Stimulated activated naive B cell treated with anti-CD40 and anti-IgM and Interleukin-4, amounts not matched to agents 10 μg/mL and 1 μg/mL and 100 μg/mL, for 72 hours (primary cell): ENCODE results near the gene MRPL49.
A peak's percentile ranks its signal among the peaks of the same experiment; 100 is the strongest.

Experiments used
- ATAC-seq, 2 donors: fragments of 150-1000 bp; cut with Tn5 transposase; replicated peaks; 2 replicates each; pipeline ENCODE4 v1.10.0; 2021; ENCODE audit warnings: moderate library complexity in 1 of 2
- DNase-seq: peaks from one replicate; pipeline ENCODE4 v3.0.0; 2021
- H3K27ac Mint-ChIP-seq: one replicate; pipeline ENCODE4 v1.8.0; 2022; ENCODE audit warnings: mild to moderate bottlenecking, mixed read lengths
- H3K27me3 Mint-ChIP-seq, 2 donors: one replicate each; pipeline ENCODE4 v1.8.0; 2022; ENCODE audit warnings: mixed read lengths in 2 of 2
- H3K36me3 Mint-ChIP-seq, 2 donors: one replicate each; pipeline ENCODE4 v1.8.0; 2022; ENCODE audit warnings: mixed read lengths in 2 of 2, mild to moderate bottlenecking in 1 of 2
- H3K4me1 Mint-ChIP-seq, 2 donors: one replicate each; pipeline ENCODE4 v1.8.0; 2022; ENCODE audit warnings: mixed read lengths in 2 of 2, mild to moderate bottlenecking in 1 of 2
- H3K4me3 Mint-ChIP-seq, 2 donors: one replicate each; pipeline ENCODE4 v1.8.0; 2022; ENCODE audit warnings: mild to moderate bottlenecking in 2 of 2, mixed read lengths in 2 of 2, moderate library complexity in 1 of 2
- H3K9me3 Mint-ChIP-seq, 2 donors: one replicate each; pipeline ENCODE4 v1.8.0; 2022; ENCODE audit warnings: mixed read lengths in 2 of 2, mild to moderate bottlenecking in 1 of 2

Gene MRPL49

GRCh38 chr11:65131417-65131776 is 9.3 kb downstream of the MRPL49 start:
- ATAC-seq (no peak), DNase-seq (no peak)
- H3K27ac Mint-ChIP-seq, result peak overlapping the region; percentile 92
- no peaks in the 10 kb centered on the region for H3K9me3 Mint-ChIP-seq
- H3K36me3 Mint-ChIP-seq, result peaks cover 57 to 68% of the 10 kb centered on the region in 2 donors
- H3K4me3 Mint-ChIP-seq, result peak overlapping the region; percentile 98
- peaks cover 52 to 85% of the 10 kb centered on the region in 2 donors for H3K4me1 Mint-ChIP-seq
- H3K27me3 Mint-ChIP-seq, result no peaks in the 10 kb centered on the region

GRCh38 chr11:65131895-65132237 is 9.7 kb downstream of the MRPL49 start:
- no peak for DNase-seq
- H3K4me3 Mint-ChIP-seq, result peak overlapping the region; percentile 98

GRCh38 chr11:65132238-65132987 is 10.3 kb downstream of the MRPL49 start:
- peaks cover 50 to 81% of the 10 kb centered on the region in 2 donors for H3K4me1 Mint-ChIP-seq
- peak; percentile 45 to 52 for ATAC-seq
- DNase-seq, result peak; percentile 54
- H3K27me3 Mint-ChIP-seq, result no peaks in the 10 kb centered on the region
- peak overlapping the region; percentile 100 for H3K27ac Mint-ChIP-seq
- peaks cover 50 to 62% of the 10 kb centered on the region in 2 donors for H3K36me3 Mint-ChIP-seq
- H3K9me3 Mint-ChIP-seq, result no peaks in the 10 kb centered on the region
- H3K4me3 Mint-ChIP-seq, result peak overlapping the region; percentile 98

More at GRCh38 chr11:65131895-65132237, 9.7 kb downstream of the MRPL49 start:
- Mint-ChIP-seq H3K9me3 (no peaks in the 10 kb centered on the region), H3K4me1 (peaks cover 51 to 85% of the 10 kb centered on the region in 2 donors), H3K27me3 (no peaks in the 10 kb centered on the region), H3K36me3 (peaks cover 54 to 67% of the 10 kb centered on the region in 2 donors), H3K27ac (peak overlapping the region; percentile 100)
- ATAC-seq, result no peak

GRCh38 chr11:65132988-65133700 is 11.0 kb downstream of the MRPL49 start:
- Mint-ChIP-seq H3K9me3 (no peaks in the 10 kb centered on the region), H3K4me1 (peaks cover 49 to 81% of the 10 kb centered on the region in 2 donors), H3K27me3 (no peaks in the 10 kb centered on the region), H3K36me3 (peaks cover 48 to 60% of the 10 kb centered on the region in 2 donors), H3K4me3 (peak overlapping the region; percentile 98), H3K27ac (peak overlapping the region; percentile 100)
- ATAC-seq (peak; percentile 21 to 23), DNase-seq (peak; percentile 61)

- peaks cover 47 to 75% of the 10 kb centered on the region in 2 donors for H3K4me1 Mint-ChIP-seq
- no peaks in the 10 kb centered on the region for H3K9me3 Mint-ChIP-seq
- ATAC-seq (no peak), DNase-seq (no peak)
- peak overlapping the region; percentile 100 for H3K27ac Mint-ChIP-seq
- peak overlapping the region; percentile 98 for H3K4me3 Mint-ChIP-seq
- H3K36me3 Mint-ChIP-seq, result peaks cover 44 to 54% of the 10 kb centered on the region in 2 donors
- no peaks in the 10 kb centered on the region for H3K27me3 Mint-ChIP-seq
Measured at GRCh38 chr11:65133724-65134123, 11.6 kb downstream of the MRPL49 start.

GRCh38 chr11:65134240-65134951 is 12.3 kb downstream of the MRPL49 start, which contains the start of gene SYVN1:
Gene SYVN1 (minus strand): TSS chr11:65134519. CDS start chr11:65133601, 918 bp downstream.
- H3K27ac Mint-ChIP-seq, result peak within 1 kb of the TSS; percentile 100
- peak within 1 kb of the TSS; percentile 98 for H3K4me3 Mint-ChIP-seq
- H3K9me3 Mint-ChIP-seq, result no peaks in the 10 kb centered on the region
- DNase-seq (peak; percentile 91), ATAC-seq (peak; percentile 78 to 79)
- no peaks in the 10 kb centered on the region for H3K27me3 Mint-ChIP-seq
- peaks cover 47 to 74% of the 10 kb centered on the region in 2 donors for H3K4me1 Mint-ChIP-seq
- peaks cover 44 to 53% of the 10 kb centered on the region in 2 donors for H3K36me3 Mint-ChIP-seq

GRCh38 chr11:65134952-65135632 is 13.0 kb downstream of the MRPL49 start:
- Mint-ChIP-seq H3K4me3 (peak overlapping the region; percentile 98), H3K4me1 (peaks cover 42 to 67% of the 10 kb centered on the region in 2 donors), H3K36me3 (peaks cover 37 to 47% of the 10 kb centered on the region in 2 donors), H3K27me3 (no peaks in the 10 kb centered on the region), H3K9me3 (no peaks in the 10 kb centered on the region), H3K27ac (peak overlapping the region; percentile 100)
- DNase-seq (peak; percentile 82), ATAC-seq (peak; percentile 78 to 80)

- Mint-ChIP-seq H3K36me3 (peaks cover 32 to 41% of the 10 kb centered on the region in 2 donors), H3K27me3 (no peaks in the 10 kb centered on the region), H3K4me1 (peaks cover 37 to 61% of the 10 kb centered on the region in 2 donors), H3K9me3 (no peaks in the 10 kb centered on the region), H3K4me3 (peak overlapping the region; percentile 98), H3K27ac (peak overlapping the region; percentile 100)
- ATAC-seq, result no peak
- no peak for DNase-seq
Measured at GRCh38 chr11:65135633-65136145, 13.6 kb downstream of the MRPL49 start.

GRCh38 chr11:65136515-65137096 is 14.5 kb downstream of the MRPL49 start:
- H3K9me3 Mint-ChIP-seq, result no peaks in the 10 kb centered on the region
- H3K27ac Mint-ChIP-seq, result peak overlapping the region; percentile 70
- ATAC-seq, result no peak
- no peak overlapping the region for H3K4me3 Mint-ChIP-seq
- peaks cover 27 to 52% of the 10 kb centered on the region in 2 donors for H3K4me1 Mint-ChIP-seq
- DNase-seq, result no peak
- peaks cover 27 to 34% of the 10 kb centered on the region in 2 donors for H3K36me3 Mint-ChIP-seq
- H3K27me3 Mint-ChIP-seq, result no peaks in the 10 kb centered on the region

GRCh38 chr11:65141896-65142494 is 19.9 kb downstream of the MRPL49 start:
- no peak overlapping the region for H3K27ac Mint-ChIP-seq
- peaks cover 3 to 4% of the 10 kb centered on the region in 2 donors for H3K36me3 Mint-ChIP-seq

GRCh38 chr11:65147352-65148075 is 25.4 kb downstream of the MRPL49 start:
- H3K9me3 Mint-ChIP-seq, result no peaks in the 10 kb centered on the region
- no peak overlapping the region for H3K27ac Mint-ChIP-seq
- no peaks in the 10 kb centered on the region for H3K36me3 Mint-ChIP-seq
- no peaks in the 10 kb centered on the region for H3K27me3 Mint-ChIP-seq
- DNase-seq, result no peak
- ATAC-seq, result no peak
- peaks cover 23 to 45% of the 10 kb centered on the region in 2 donors for H3K4me1 Mint-ChIP-seq
- no peak overlapping the region for H3K4me3 Mint-ChIP-seq

More at GRCh38 chr11:65141896-65142494, 19.9 kb downstream of the MRPL49 start:
- no peak for DNase-seq
- peaks cover 14 to 32% of the 10 kb centered on the region in 2 donors for H3K4me1 Mint-ChIP-seq
- H3K27me3 Mint-ChIP-seq, result no peaks in the 10 kb centered on the region
- no peak for ATAC-seq
- H3K4me3 Mint-ChIP-seq, result no peak overlapping the region
- no peaks in the 10 kb centered on the region for H3K9me3 Mint-ChIP-seq

GRCh38 chr11:65148657-65149056 is 26.5 kb downstream of the MRPL49 start:
- Mint-ChIP-seq H3K27me3 (no peaks in the 10 kb centered on the region), H3K9me3 (no peaks in the 10 kb centered on the region), H3K36me3 (no peaks in the 10 kb centered on the region), H3K27ac (no peak overlapping the region), H3K4me1 (peaks cover 28 to 49% of the 10 kb centered on the region in 2 donors), H3K4me3 (no peak overlapping the region)
- DNase-seq (no peak), ATAC-seq (no peak)
